SK-N-SH treated with all-trans-retinoic acid at 6 μM for 48 hours (cell line): Measurements from ENCODE around the gene VPS29.

ENCODE experiments used
- ATAC-seq: fragments of 200-7000 bp; cut with Tn5 transposase; 3 replicates; pipeline ENCODE4 v1.9.1; 2020; ENCODE audit warnings: mild to moderate bottlenecking, moderate library complexity
- ARNTL ChIP-seq: fragments of 450-650 bp; formaldehyde crosslinking; IDR thresholded peaks from 2 replicates; pipeline ENCODE4 v1.5.0; 2020; ENCODE audit warnings: low read depth, mild to moderate bottlenecking, moderate library complexity, borderline replicate concordance
- BACH2 ChIP-seq: fragments of 250-450 bp; sonication (Bioruptor Pico); IDR thresholded peaks from 2 replicates; pipeline ENCODE4 v1.9.0; 2021; ENCODE audit warnings: mild to moderate bottlenecking, borderline replicate concordance
- CSDC2 ChIP-seq: fragments of 250-450 bp; sonication (Bioruptor Pico); IDR thresholded peaks from 2 replicates; pipeline ENCODE4 v1.5.0; 2020; ENCODE audit warnings: mild to moderate bottlenecking, moderate library complexity
- CSRNP3 ChIP-seq: fragments of 250-450 bp; sonication (Bioruptor Pico); IDR thresholded peaks from 2 replicates; pipeline ENCODE4 v1.5.1; 2021; ENCODE audit warnings: mild to moderate bottlenecking, moderate library complexity
- ESRRG ChIP-seq: fragments of 250-450 bp; sonication (Bioruptor Pico); IDR thresholded peaks from 2 replicates; pipeline ENCODE4 v1.6.1; 2021; ENCODE audit warnings: mild to moderate bottlenecking
- GLIS3 ChIP-seq: fragments of 250-450 bp; sonication (Bioruptor Pico); IDR thresholded peaks from 2 replicates; pipeline ENCODE4 v1.5.0; 2020; ENCODE audit warnings: mild to moderate bottlenecking, moderate library complexity
- ISL1 ChIP-seq: fragments of 250-450 bp; sonication (Bioruptor Pico); IDR thresholded peaks from 2 replicates; pipeline ENCODE4 v2.1.2; 2022; ENCODE audit warnings: mild to moderate bottlenecking, moderate library complexity
- PATZ1 ChIP-seq: fragments of 250-450 bp; sonication (Bioruptor Pico); IDR thresholded peaks from 2 replicates; pipeline ENCODE4 v1.8.0; 2020; ENCODE audit warnings: mild to moderate bottlenecking, moderate library complexity, borderline replicate concordance
- RARB ChIP-seq: fragments of 250-450 bp; sonication (Bioruptor Pico); IDR thresholded peaks from 2 replicates; pipeline ENCODE4 v1.8.0; 2021; ENCODE audit warnings: mild to moderate bottlenecking, moderate library complexity
- SNAI2 ChIP-seq: fragments of 250-450 bp; sonication (Bioruptor Pico); IDR thresholded peaks from 2 replicates; pipeline ENCODE4 v1.5.0; 2020; ENCODE audit warnings: mild to moderate bottlenecking, moderate library complexity
- TOX ChIP-seq: fragments of 250-450 bp; sonication (Bioruptor Pico); IDR thresholded peaks from 2 replicates; pipeline ENCODE4 v1.8.0; 2021; ENCODE audit warnings: mild to moderate bottlenecking, moderate library complexity, borderline replicate concordance
- ZC3H10 ChIP-seq: fragments of 250-450 bp; sonication (Bioruptor Pico); IDR thresholded peaks from 2 replicates; pipeline ENCODE4 v1.5.1; 2021; ENCODE audit warnings: mild to moderate bottlenecking, moderate library complexity
- ZFP3 ChIP-seq: fragments of 250-450 bp; sonication (Bioruptor Pico); IDR thresholded peaks from 2 replicates; pipeline ENCODE4 v1.5.0; 2020; ENCODE audit warnings: mild to moderate bottlenecking, moderate library complexity
- ZFP30 ChIP-seq: fragments of 450-650 bp; formaldehyde crosslinking; IDR thresholded peaks from 2 replicates; pipeline ENCODE4 v1.5.0; 2022; ENCODE audit warnings: mild to moderate bottlenecking, moderate library complexity
- ZNF565 ChIP-seq: fragments of 450-650 bp; formaldehyde crosslinking; conservative IDR thresholded peaks from 2 replicates; pipeline ENCODE4 v1.5.0; 2020; ENCODE audit warnings: low read depth, mild to moderate bottlenecking, moderate library complexity
- ZNF70 ChIP-seq: fragments of 450-650 bp; formaldehyde crosslinking; IDR thresholded peaks from 2 replicates; pipeline ENCODE4 v1.5.0; 2020; ENCODE audit warnings: mild to moderate bottlenecking, moderate library complexity
- ZNF8 ChIP-seq: fragments of 450-650 bp; formaldehyde crosslinking; IDR thresholded peaks from 2 replicates; pipeline ENCODE4 v1.5.0; 2020; ENCODE audit warnings: mild to moderate bottlenecking, moderate library complexity
- TF ChIP-seq, protein P1 (sequence below): fragments of 250-450 bp; sonication (Bioruptor Pico); IDR thresholded peaks from 2 replicates; pipeline ENCODE4 v1.8.0; 2021; ENCODE audit warnings: low read depth, mild to moderate bottlenecking, moderate library complexity, borderline replicate concordance
- TF ChIP-seq, protein P2 (sequence below): fragments of 250-450 bp; sonication (Bioruptor Pico); IDR thresholded peaks from 2 replicates; pipeline ENCODE4 v1.5.0; 2020; ENCODE audit warnings: mild to moderate bottlenecking, moderate library complexity
- TF ChIP-seq, protein P3 (sequence below): fragments of 250-450 bp; sonication (Bioruptor Pico); IDR thresholded peaks from 2 replicates; pipeline ENCODE4 v1.5.1; 2020; ENCODE audit warnings: low read depth, mild to moderate bottlenecking, moderate library complexity

Gene VPS29

GRCh38 chr12:110546339-110546738 lies 44.4 kb upstream of the VPS29 start (continued):
- peak; percentile 86 for TF ChIP-seq PATZ1 (CRISPR knock-in tag)
- TF ChIP-seq ZFP30 (CRISPR knock-in tag) = no peak
- TF ChIP-seq ZFP3 (CRISPR knock-in tag) = no peak
- no peak for TF ChIP-seq CSDC2 (CRISPR knock-in tag)

DNA sequence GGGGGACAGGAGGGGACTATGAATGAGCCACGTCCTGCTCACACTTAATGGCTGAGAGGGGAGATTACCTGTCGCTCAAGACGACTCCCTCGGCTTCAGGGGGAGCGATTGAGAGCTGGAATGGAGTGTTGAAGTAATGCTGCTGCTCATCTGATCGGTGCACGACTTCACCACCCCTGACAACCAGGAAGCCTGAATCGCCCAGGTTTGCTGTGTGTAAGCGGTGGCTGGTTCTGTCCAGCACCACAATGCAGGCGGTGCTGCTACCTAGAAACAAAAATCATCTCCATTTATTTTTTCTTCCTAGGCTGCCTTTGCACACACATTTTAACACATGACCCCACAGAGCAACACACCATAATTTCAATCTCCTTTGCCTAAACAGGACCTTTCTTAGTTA lies 43.9 kb upstream of the VPS29 start:
- TF ChIP-seq, protein P1, sequence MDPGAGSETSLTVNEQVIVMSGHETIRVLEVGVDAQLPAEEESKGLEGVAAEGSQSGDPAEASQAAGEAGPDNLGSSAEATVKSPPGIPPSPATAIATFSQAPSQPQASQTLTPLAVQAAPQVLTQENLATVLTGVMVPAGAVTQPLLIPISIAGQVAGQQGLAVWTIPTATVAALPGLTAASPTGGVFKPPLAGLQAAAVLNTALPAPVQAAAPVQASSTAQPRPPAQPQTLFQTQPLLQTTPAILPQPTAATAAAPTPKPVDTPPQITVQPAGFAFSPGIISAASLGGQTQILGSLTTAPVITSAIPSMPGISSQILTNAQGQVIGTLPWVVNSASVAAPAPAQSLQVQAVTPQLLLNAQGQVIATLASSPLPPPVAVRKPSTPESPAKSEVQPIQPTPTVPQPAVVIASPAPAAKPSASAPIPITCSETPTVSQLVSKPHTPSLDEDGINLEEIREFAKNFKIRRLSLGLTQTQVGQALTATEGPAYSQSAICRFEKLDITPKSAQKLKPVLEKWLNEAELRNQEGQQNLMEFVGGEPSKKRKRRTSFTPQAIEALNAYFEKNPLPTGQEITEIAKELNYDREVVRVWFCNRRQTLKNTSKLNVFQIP (CRISPR knock-in tag) = no peak
- TF ChIP-seq, protein P2, sequence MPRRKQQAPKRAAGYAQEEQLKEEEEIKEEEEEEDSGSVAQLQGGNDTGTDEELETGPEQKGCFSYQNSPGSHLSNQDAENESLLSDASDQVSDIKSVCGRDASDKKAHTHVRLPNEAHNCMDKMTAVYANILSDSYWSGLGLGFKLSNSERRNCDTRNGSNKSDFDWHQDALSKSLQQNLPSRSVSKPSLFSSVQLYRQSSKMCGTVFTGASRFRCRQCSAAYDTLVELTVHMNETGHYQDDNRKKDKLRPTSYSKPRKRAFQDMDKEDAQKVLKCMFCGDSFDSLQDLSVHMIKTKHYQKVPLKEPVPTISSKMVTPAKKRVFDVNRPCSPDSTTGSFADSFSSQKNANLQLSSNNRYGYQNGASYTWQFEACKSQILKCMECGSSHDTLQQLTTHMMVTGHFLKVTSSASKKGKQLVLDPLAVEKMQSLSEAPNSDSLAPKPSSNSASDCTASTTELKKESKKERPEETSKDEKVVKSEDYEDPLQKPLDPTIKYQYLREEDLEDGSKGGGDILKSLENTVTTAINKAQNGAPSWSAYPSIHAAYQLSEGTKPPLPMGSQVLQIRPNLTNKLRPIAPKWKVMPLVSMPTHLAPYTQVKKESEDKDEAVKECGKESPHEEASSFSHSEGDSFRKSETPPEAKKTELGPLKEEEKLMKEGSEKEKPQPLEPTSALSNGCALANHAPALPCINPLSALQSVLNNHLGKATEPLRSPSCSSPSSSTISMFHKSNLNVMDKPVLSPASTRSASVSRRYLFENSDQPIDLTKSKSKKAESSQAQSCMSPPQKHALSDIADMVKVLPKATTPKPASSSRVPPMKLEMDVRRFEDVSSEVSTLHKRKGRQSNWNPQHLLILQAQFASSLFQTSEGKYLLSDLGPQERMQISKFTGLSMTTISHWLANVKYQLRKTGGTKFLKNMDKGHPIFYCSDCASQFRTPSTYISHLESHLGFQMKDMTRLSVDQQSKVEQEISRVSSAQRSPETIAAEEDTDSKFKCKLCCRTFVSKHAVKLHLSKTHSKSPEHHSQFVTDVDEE (CRISPR knock-in tag) = no peak
- TF ChIP-seq GLIS3 (CRISPR knock-in tag) (no peak), PATZ1 (CRISPR knock-in tag) (no peak), ZNF70 (no peak), TOX (CRISPR knock-in tag) (no peak), BACH2 (no peak), ZNF8 (CRISPR knock-in tag) (no peak), ARNTL (CRISPR knock-in tag) (no peak), SNAI2 (CRISPR knock-in tag) (no peak), ESRRG (CRISPR knock-in tag) (no peak), CSDC2 (CRISPR knock-in tag) (no peak), ZFP3 (CRISPR knock-in tag) (no peak), RARB (CRISPR knock-in tag) (no peak), CSRNP3 (CRISPR knock-in tag) (no peak), ISL1 (CRISPR knock-in tag) (no peak), ZC3H10 (CRISPR knock-in tag) (no peak), ZFP30 (CRISPR knock-in tag) (no peak), ZNF565 (CRISPR knock-in tag) (no peak)
- TF ChIP-seq, protein P3, sequence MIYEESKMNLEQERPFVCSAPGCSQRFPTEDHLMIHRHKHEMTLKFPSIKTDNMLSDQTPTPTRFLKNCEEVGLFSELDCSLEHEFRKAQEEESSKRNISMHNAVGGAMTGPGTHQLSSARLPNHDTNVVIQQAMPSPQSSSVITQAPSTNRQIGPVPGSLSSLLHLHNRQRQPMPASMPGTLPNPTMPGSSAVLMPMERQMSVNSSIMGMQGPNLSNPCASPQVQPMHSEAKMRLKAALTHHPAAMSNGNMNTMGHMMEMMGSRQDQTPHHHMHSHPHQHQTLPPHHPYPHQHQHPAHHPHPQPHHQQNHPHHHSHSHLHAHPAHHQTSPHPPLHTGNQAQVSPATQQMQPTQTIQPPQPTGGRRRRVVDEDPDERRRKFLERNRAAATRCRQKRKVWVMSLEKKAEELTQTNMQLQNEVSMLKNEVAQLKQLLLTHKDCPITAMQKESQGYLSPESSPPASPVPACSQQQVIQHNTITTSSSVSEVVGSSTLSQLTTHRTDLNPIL = no peak
- peak; percentile 47 for ATAC-seq

DNA sequence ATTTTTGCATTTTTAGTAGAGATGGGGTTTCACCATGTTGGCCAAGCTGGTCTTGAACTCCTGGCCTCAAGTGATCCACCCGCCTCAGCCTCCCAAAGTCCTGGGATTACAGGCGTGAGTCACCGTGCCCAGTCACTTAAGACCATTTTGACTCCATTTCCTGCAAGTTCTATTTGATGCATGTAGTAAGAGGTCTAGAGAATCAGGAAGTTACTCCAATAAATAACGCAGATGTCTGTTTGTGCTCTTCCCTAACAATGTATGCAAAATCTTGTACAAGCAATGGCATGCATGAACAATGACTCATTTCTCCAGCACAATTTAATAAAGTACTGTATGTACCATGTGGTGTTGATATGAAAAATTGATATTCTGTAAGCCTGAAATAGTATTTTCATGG lies 43.3 kb upstream of the VPS29 start:
- ATAC-seq = peak; percentile 83
- TF ChIP-seq TOX (CRISPR knock-in tag) (peak; percentile 35; the same call in 1 of the 2 replicates), ISL1 (CRISPR knock-in tag) (peak; percentile 60)
